ENCODE data around the gene CNTFR.

The CNTFR gene

GRCh38 chr9:34580358-34580757, 9.2 kb downstream of the CNTFR start:
- TF ChIP-seq RAD21 (IDR thresholded peaks at IDR 0.05; ENCODE audit: low read depth) = no peak
- no peak for TF ChIP-seq TEAD4 (IDR thresholded peaks at IDR 0.05)

- TF ChIP-seq EGR1 (IDR thresholded peaks at IDR 0.05) (no peak), ZBTB7A (IDR thresholded peaks at IDR 0.05; ENCODE audit: low read depth) (no peak), FOXM1 (IDR thresholded peaks at IDR 0.05; ENCODE audit: borderline replicate concordance, low read depth) (no peak), YY1 (IDR thresholded peaks at IDR 0.05; ENCODE audit: low read depth) (no peak), MAX (IDR thresholded peaks at IDR 0.05) (no peak), USF1 (IDR thresholded peaks at IDR 0.05) (no peak), CREB1 (IDR thresholded peaks at IDR 0.05; ENCODE audit: low read depth) (no peak), CEBPB (IDR thresholded peaks at IDR 0.05) (no peak), RAD21 (IDR thresholded peaks at IDR 0.05; ENCODE audit: low read depth) (no peak), TEAD4 (IDR thresholded peaks at IDR 0.05) (no peak), REST (IDR thresholded peaks at IDR 0.05; ENCODE audit: low read depth) (no peak), TAF1 (IDR thresholded peaks at IDR 0.05; ENCODE audit: low read depth) (no peak), TCF12 (IDR thresholded peaks at IDR 0.05; ENCODE audit: low read depth) (no peak), EP300 (IDR thresholded peaks at IDR 0.05; ENCODE audit: borderline replicate concordance) (no peak), NFIC (IDR thresholded peaks at IDR 0.05) (no peak)
Measured at GRCh38 chr9:34579808-34580163, 9.7 kb downstream of the CNTFR start.

GRCh38 chr9:34579104-34579807, 10.3 kb downstream of the CNTFR start:
- no peak for TF ChIP-seq EP300 (IDR thresholded peaks at IDR 0.05; ENCODE audit: borderline replicate concordance)
- no peak for TF ChIP-seq TEAD4 (IDR thresholded peaks at IDR 0.05)
- TF ChIP-seq ZBTB7A (IDR thresholded peaks at IDR 0.05; ENCODE audit: low read depth) = no peak
- TF ChIP-seq RAD21 (IDR thresholded peaks at IDR 0.05; ENCODE audit: low read depth) = no peak
- TF ChIP-seq MAX (IDR thresholded peaks at IDR 0.05) = no peak
- TF ChIP-seq USF1 (IDR thresholded peaks at IDR 0.05) = no peak
- TF ChIP-seq TCF12 (IDR thresholded peaks at IDR 0.05; ENCODE audit: low read depth) = no peak
- TF ChIP-seq TAF1 (IDR thresholded peaks at IDR 0.05; ENCODE audit: low read depth) = no peak
- no peak for TF ChIP-seq CREB1 (IDR thresholded peaks at IDR 0.05; ENCODE audit: low read depth)
- TF ChIP-seq EGR1 (IDR thresholded peaks at IDR 0.05) = no peak
- no peak for TF ChIP-seq NFIC (IDR thresholded peaks at IDR 0.05)

GRCh38 chr9:34578241-34579103, 11.1 kb downstream of the CNTFR start:
- TF ChIP-seq TEAD4 (IDR thresholded peaks at IDR 0.05) = no peak
- no peak for TF ChIP-seq CEBPB (IDR thresholded peaks at IDR 0.05)
- TF ChIP-seq EP300 (IDR thresholded peaks at IDR 0.05; ENCODE audit: borderline replicate concordance) = no peak
- TF ChIP-seq NFIC (IDR thresholded peaks at IDR 0.05) = no peak
- no peak for TF ChIP-seq USF1 (IDR thresholded peaks at IDR 0.05)
- TF ChIP-seq EGR1 (IDR thresholded peaks at IDR 0.05) = no peak
- TF ChIP-seq TAF1 (IDR thresholded peaks at IDR 0.05; ENCODE audit: low read depth) = no peak
- TF ChIP-seq TCF12 (IDR thresholded peaks at IDR 0.05; ENCODE audit: low read depth) = no peak
- TF ChIP-seq YY1 (IDR thresholded peaks at IDR 0.05; ENCODE audit: low read depth) = no peak
- TF ChIP-seq FOXM1 (IDR thresholded peaks at IDR 0.05; ENCODE audit: borderline replicate concordance, low read depth) = no peak
- no peak for TF ChIP-seq RAD21 (IDR thresholded peaks at IDR 0.05; ENCODE audit: low read depth)
- no peak for TF ChIP-seq ZBTB7A (IDR thresholded peaks at IDR 0.05; ENCODE audit: low read depth)
- no peak for TF ChIP-seq MAX (IDR thresholded peaks at IDR 0.05)
- TF ChIP-seq REST (IDR thresholded peaks at IDR 0.05; ENCODE audit: low read depth) = no peak
- no peak for TF ChIP-seq CREB1 (IDR thresholded peaks at IDR 0.05; ENCODE audit: low read depth)

All from Ishikawa (cell line).